ENCODE data around the gene DDX54. TPM values are rescaled to one million over a fixed set of nuclear protein-coding genes. Genes with fewer than 3 reads are reported as not detected.

Gene DDX54
- total and polyA plus RNA-seq, 2 of the 8 experiments (the other 6 are each of a cell fraction or from before 2014, with no cell fraction given) = 64.9 to 113 TPM

DNA sequence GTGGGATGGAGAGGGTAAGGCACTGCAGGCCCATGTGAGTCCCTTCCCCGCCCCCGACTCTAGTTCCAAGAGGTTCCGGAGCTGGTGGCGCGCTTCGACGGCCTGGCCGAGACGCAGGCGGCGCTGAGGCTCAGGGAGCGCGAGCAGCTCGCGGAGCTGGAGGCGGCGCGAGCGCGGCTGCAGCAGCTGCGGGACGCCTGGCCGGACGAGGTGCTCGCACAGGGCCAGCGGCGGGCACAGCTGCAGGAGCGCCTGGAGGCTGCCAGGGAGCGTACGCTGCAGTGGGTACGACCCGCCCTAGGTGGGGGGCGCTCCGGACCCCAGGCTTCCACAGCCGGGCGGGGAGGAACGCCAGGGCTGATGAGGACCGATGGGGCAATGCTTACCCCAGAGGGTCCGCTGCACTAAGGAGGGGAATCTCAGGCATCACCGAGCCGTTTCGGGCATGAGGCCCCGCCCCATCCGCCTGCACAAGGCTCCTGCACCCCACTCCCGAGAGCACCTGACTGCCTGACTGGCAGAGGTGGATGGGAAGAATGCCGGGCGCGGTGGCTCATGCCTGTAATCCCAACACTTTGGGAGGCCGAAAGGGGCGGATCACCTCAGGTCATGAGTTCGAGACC lies 30.8 kb downstream of the DDX54 start:
- Histone ChIP-seq H3K27me3 (replicated peaks in 1 of 4; ENCODE audit: control insufficient read depth in 3 of 4, extremely low read depth in 1 of 4, insufficient read depth in 3 of 4, low read length in 3 of 4) (peaks cover 1 to 34% (median 26%) of the 10 kb centered on the region in 4 experiments), H2BK120ac (replicated peaks; ENCODE audit: low read depth, low read length) (no peak overlapping the region), H3K23ac (ENCODE audit: insufficient read length) (no peak overlapping the region), H2BK12ac (ENCODE audit: low read depth, low read length) (0 out of 2 replicates have a peak overlapping the region, but pooled peaks have one; percentile 39), H4K20me1 (replicated peaks in 1 of 2; ENCODE audit: control insufficient read depth in 1 of 2, insufficient read depth in 2 of 2, low read length in 2 of 2) (peaks cover 2 to 3% of the 10 kb centered on the region in 2 experiments), H4K5ac (ENCODE audit: insufficient read length, low read depth, low read length) (peak overlapping the region; percentile 13), H3K9me3 (ENCODE audit: insufficient read depth in 2 of 2, low read depth in 1 of 2, low read length in 1 of 2) (no peaks in the 10 kb centered on the region), H3K4ac (replicated peaks; ENCODE audit: insufficient read length, low read depth, low read length) (no peak overlapping the region), H3K9ac (replicated peaks in 1 of 4; ENCODE audit: extremely low read depth in 1 of 4, low read depth in 3 of 4, low read length in 3 of 4) (peak overlapping the region in 2 of 4 experiments; percentile 38 to 42; a peak in 2 of 7 replicates), H3K79me1 (ENCODE audit: low read depth, low read length) (no peaks in the 10 kb centered on the region; the same call in none of the 2 replicates), H2BK5ac (ENCODE audit: low read depth, low read length) (no peak overlapping the region), H2AFZ (ENCODE audit: low read length) (no peak overlapping the region; the same call in 1 of the 2 replicates), H3K27ac (ENCODE audit: low read depth, low read length) (no peak overlapping the region), H4K8ac (ENCODE audit: extremely low read depth, insufficient read depth, low read length) (peak overlapping the region; percentile 90; the same call in 1 of the 2 replicates), H3K79me2 (ENCODE audit: control insufficient read depth in 1 of 2, insufficient read depth in 2 of 2, low read length in 2 of 2) (no peaks in the 10 kb centered on the region), H3K4me2 (ENCODE audit: insufficient read depth in 1 of 2, low read depth in 2 of 2, low read length in 2 of 2) (peak overlapping the region; percentile 64 to 98), H3K18ac (ENCODE audit: extremely low read depth, low read length) (peak overlapping the region; percentile 48; the same call in 1 of the 2 replicates), H2AK5ac (ENCODE audit: low read depth, low read length) (no peak overlapping the region), H3K4me1 (replicated peaks in 1 of 4; ENCODE audit: control insufficient read depth in 3 of 4, insufficient read depth in 4 of 4, low read length in 3 of 4) (peaks cover 7 to 19% (median 16%) of the 10 kb centered on the region in 4 experiments), H4K91ac (replicated peaks; ENCODE audit: insufficient read length, low read length) (peak overlapping the region; percentile 57), H2BK20ac (ENCODE audit: low read length) (no peak overlapping the region), H3K4me3 (ENCODE audit: extremely low read depth in 1 of 4, insufficient read depth in 2 of 4, low read depth in 3 of 4, low read length in 4 of 4) (peak overlapping the region; percentile 21 to 61 (median 53)), H3K56ac (replicated peaks; ENCODE audit: insufficient read length, low read depth, low read length) (peak overlapping the region; percentile 54), H3K14ac (ENCODE audit: insufficient read length) (no peak overlapping the region), H2BK15ac (ENCODE audit: low read length) (no peak overlapping the region), H3K23me2 (ENCODE audit: low read depth, low read length) (peaks cover 11% of the 10 kb centered on the region; the same call in 1 of the 2 replicates), H3K36me3 (ENCODE audit: control insufficient read depth in 2 of 4, insufficient read depth in 4 of 4, low read length in 3 of 4) (peaks cover 13 to 18% (median 15%) of the 10 kb centered on the region in 4 experiments; a peak in 7 of 8 replicates)
- DNase-seq (ENCODE audit: low read depth in 1 of 2, low spot score in 2 of 2) (peak; percentile 44 to 85), FAIRE-seq (peak; percentile 19)
- CTCF ChIA-PET (ENCODE audit: partially characterized antibody) = interaction anchor here (1.2 to 7.9 kb wide), 19 partner anchors 10 to 162 kb away, joined by 3 to 51 read pairs (median 8); partner anchors contain the start of gene RASAL1
- POLR2A ChIA-PET (ENCODE audit: partially characterized antibody) = interaction anchor here (0.6 to 3.8 kb wide), 10 partner anchors 9 to 193 kb away, joined by 3 to 35 read pairs (median 4); partner anchors contain the start of genes DDX54, RASAL1, RITA1 and TPCN1
- WGBS, 2 experiments (ENCODE audit: extremely low coverage in 1 of 2, insufficient coverage in 1 of 2, insufficient read length in 1 of 2, insufficient replicate concordance in 2 of 2, low coverage in 1 of 2, low lambda C conversion rate in 2 of 2, missing lambda C conversion rate in 1 of 2) = 5% methylated on average over 51 of the region's 51 CpGs; no CpG with 5 or more reads in 1 of the 2 experiments
- TF ChIP-seq EZH2 (IDR thresholded peaks at IDR 0.05; ENCODE audit: low read depth, low read length, severe bottlenecking) = no peak
- TF ChIP-seq CEBPB (IDR thresholded peaks at IDR 0.05; ENCODE audit: low read depth, low read length) = peak; percentile 6; the same call in 1 of the 2 replicates
- no peak for TF ChIP-seq POLR2AphosphoS5 (IDR thresholded peaks at IDR 0.05; ENCODE audit: low read depth, low read length)
- no peak for TF ChIP-seq SP2 (IDR thresholded peaks at IDR 0.05; ENCODE audit: low read length)
- no peak for TF ChIP-seq CREB1 (IDR thresholded peaks at IDR 0.05)
- TF ChIP-seq, protein P1, sequence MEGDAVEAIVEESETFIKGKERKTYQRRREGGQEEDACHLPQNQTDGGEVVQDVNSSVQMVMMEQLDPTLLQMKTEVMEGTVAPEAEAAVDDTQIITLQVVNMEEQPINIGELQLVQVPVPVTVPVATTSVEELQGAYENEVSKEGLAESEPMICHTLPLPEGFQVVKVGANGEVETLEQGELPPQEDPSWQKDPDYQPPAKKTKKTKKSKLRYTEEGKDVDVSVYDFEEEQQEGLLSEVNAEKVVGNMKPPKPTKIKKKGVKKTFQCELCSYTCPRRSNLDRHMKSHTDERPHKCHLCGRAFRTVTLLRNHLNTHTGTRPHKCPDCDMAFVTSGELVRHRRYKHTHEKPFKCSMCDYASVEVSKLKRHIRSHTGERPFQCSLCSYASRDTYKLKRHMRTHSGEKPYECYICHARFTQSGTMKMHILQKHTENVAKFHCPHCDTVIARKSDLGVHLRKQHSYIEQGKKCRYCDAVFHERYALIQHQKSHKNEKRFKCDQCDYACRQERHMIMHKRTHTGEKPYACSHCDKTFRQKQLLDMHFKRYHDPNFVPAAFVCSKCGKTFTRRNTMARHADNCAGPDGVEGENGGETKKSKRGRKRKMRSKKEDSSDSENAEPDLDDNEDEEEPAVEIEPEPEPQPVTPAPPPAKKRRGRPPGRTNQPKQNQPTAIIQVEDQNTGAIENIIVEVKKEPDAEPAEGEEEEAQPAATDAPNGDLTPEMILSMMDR (IDR thresholded peaks at IDR 0.05; ENCODE audit: control extremely low read depth in 1 of 3, insufficient read depth in 1 of 3, low read depth in 1 of 3, low read length in 3 of 3) = no peak
